CD4-positive, alpha-beta memory T cell (primary cell): ENCODE data around the gene DACH1. TPM values are rescaled to one million over a fixed set of nuclear protein-coding genes. Genes with fewer than 3 reads are reported as not detected.

ENCODE experiments used
- CTCF ChIA-PET: fragments of 350-600 bp; sonication (Branson Sonifier 250); formaldehyde crosslinking; loops from one replicate; lab custom pipeline; 2021; ENCODE audit warnings: inconsistent platforms; ENCODE audit not compliant: partially characterized antibody; lab: Charles Lee
- POLR2A ChIA-PET: fragments of 350-600 bp; sonication (Branson Sonifier 250); formaldehyde crosslinking; loops from one replicate; lab custom pipeline; 2021; ENCODE audit not compliant: partially characterized antibody; lab: Charles Lee
- DNase-seq, 5 donors: peaks; one replicate each; pipeline versions ENCODE4 v3.0.0 to v3.0.0-alpha.2; 2020 to 2022; ENCODE audit warnings: mixed read lengths in 1 of 5
- H3K27ac ChIP-seq: one replicate; pipeline ENCODE4 v1.7.0; 2013; ENCODE audit warnings: low read depth, low read length
- H3K27me3 ChIP-seq: 2 replicates; pipeline ENCODE4 v1.7.0; 2013; ENCODE audit warnings: mild to moderate bottlenecking, low read length, moderate library complexity; ENCODE audit not compliant: insufficient read depth
- H3K36me3 ChIP-seq: 2 replicates; pipeline ENCODE4 v1.7.0; 2013; ENCODE audit warnings: mild to moderate bottlenecking, low read length, moderate library complexity; ENCODE audit not compliant: insufficient read depth
- H3K4me1 ChIP-seq: 2 replicates; pipeline ENCODE4 v1.7.0; 2013; ENCODE audit warnings: mild to moderate bottlenecking, low read length, moderate library complexity; ENCODE audit not compliant: insufficient read depth
- H3K4me3 ChIP-seq, 2 donors: one replicate each; pipeline ENCODE4 v1.7.0; 2013; ENCODE audit warnings: low read length in 2 of 2, mild to moderate bottlenecking in 1 of 2
- H3K9me3 ChIP-seq, 2 donors: one replicate each; pipeline ENCODE4 v1.7.0; 2013; ENCODE audit warnings: low read length in 2 of 2, control low read depth in 1 of 2; ENCODE audit not compliant: control insufficient read depth in 1 of 2
- H3K27ac Mint-ChIP-seq, 7 donors: one replicate each; pipeline ENCODE4 v1.8.0; 2020 to 2021; ENCODE audit warnings: mixed read lengths in 7 of 7, mild to moderate bottlenecking in 6 of 7, inconsistent platforms in 3 of 7, moderate library complexity in 3 of 7
- H3K27me3 Mint-ChIP-seq, 2 donors: one replicate each; pipeline ENCODE4 v1.8.0; 2020 to 2021; ENCODE audit warnings: mixed read lengths in 2 of 2
- H3K36me3 Mint-ChIP-seq, 2 donors: one replicate each; pipeline ENCODE4 v1.8.0; 2020 to 2021; ENCODE audit warnings: mixed read lengths in 2 of 2, inconsistent platforms in 1 of 2, mild to moderate bottlenecking in 1 of 2
- H3K4me1 Mint-ChIP-seq, 4 donors: one replicate each; pipeline ENCODE4 v1.8.0; 2020 to 2021; ENCODE audit warnings: mixed read lengths in 4 of 4, mild to moderate bottlenecking in 1 of 4
- H3K4me3 Mint-ChIP-seq, 8 donors: one replicate each; pipeline ENCODE4 v1.8.0; 2020 to 2021; ENCODE audit warnings: mixed read lengths in 8 of 8, mild to moderate bottlenecking in 7 of 8, moderate library complexity in 6 of 8, inconsistent platforms in 3 of 8
- H3K9me3 Mint-ChIP-seq, 8 donors: one replicate each; pipeline ENCODE4 v1.8.0; 2020 to 2021; ENCODE audit warnings: mixed read lengths in 8 of 8, mild to moderate bottlenecking in 5 of 8, inconsistent platforms in 3 of 8, moderate library complexity in 1 of 8
- intact Hi-C: fragments of 100-400 bp; cut with micrococcal nuclease; formaldehyde crosslinking; loops from one replicate; pipeline ENCODE4 v1.15.1; 2023
- polyA plus RNA-seq, 2 donors: library from polyadenylated mRNA; unstranded; fragments of 300-500 nt; fragmentation: Illumina TruSeq; gene quantifications; one replicate each; pipeline ENCODE4 v1.2.3, GENCODE V29; 2021
- total RNA-seq, 2 experiments: library from RNA; stranded (reverse); gene quantifications; one replicate each; pipeline ENCODE4 v1.2.3, GENCODE V29; 2021

The DACH1 gene
- total and polyA plus RNA-seq, 4 experiments from 2014 or later: not detected

- ChIA-PET CTCF (no interaction called here), POLR2A (no interaction called here)
- peaks cover 0 to 1% (median 0%) of the 10 kb centered on the region in 8 donors for H3K9me3 Mint-ChIP-seq
- intact Hi-C loops: no loop called here
- H3K4me1 ChIP-seq: no peaks in the 10 kb centered on the region
- H3K36me3 Mint-ChIP-seq: no peaks in the 10 kb centered on the region
- DNase-seq: no peak
- no peak overlapping the region for H3K27ac Mint-ChIP-seq
- H3K27me3 Mint-ChIP-seq: no peaks in the 10 kb centered on the region
- H3K27ac ChIP-seq: no peak overlapping the region
- no peaks in the 10 kb centered on the region for H3K36me3 ChIP-seq
- no peak overlapping the region for H3K4me3 Mint-ChIP-seq
- no peaks in the 10 kb centered on the region for H3K4me1 Mint-ChIP-seq
- no peaks in the 10 kb centered on the region for H3K27me3 ChIP-seq
- no peaks in the 10 kb centered on the region for H3K9me3 ChIP-seq
- no peak overlapping the region for H3K4me3 ChIP-seq
These were observed 139.3 kb downstream of the DACH1 start for GRCh38 chr13:71727662-71728061.

GRCh38 chr13:71727042-71727441, 140.0 kb downstream of the DACH1 start:
- Histone ChIP-seq H3K4me1 (no peaks in the 10 kb centered on the region), H3K36me3 (no peaks in the 10 kb centered on the region), H3K4me3 (no peak overlapping the region), H3K9me3 (no peaks in the 10 kb centered on the region), H3K27ac (no peak overlapping the region), H3K27me3 (no peaks in the 10 kb centered on the region)
- CTCF ChIA-PET: no interaction called here
- DNase-seq: no peak
- H3K27ac Mint-ChIP-seq: no peak overlapping the region
- H3K9me3 Mint-ChIP-seq: peaks cover 0 to 3% (median 0%) of the 10 kb centered on the region in 8 donors
- no peaks in the 10 kb centered on the region for H3K36me3 Mint-ChIP-seq
- no peaks in the 10 kb centered on the region for H3K27me3 Mint-ChIP-seq
- no peaks in the 10 kb centered on the region for H3K4me1 Mint-ChIP-seq
- POLR2A ChIA-PET: no interaction called here
- no peak overlapping the region for H3K4me3 Mint-ChIP-seq
- intact Hi-C loops: no loop called here

GRCh38 chr13:71722206-71722605, 144.8 kb downstream of the DACH1 start:
- DNase-seq: no peak
- Histone ChIP-seq H3K9me3 (no peaks in the 10 kb centered on the region), H3K4me3 (no peak overlapping the region), H3K36me3 (no peaks in the 10 kb centered on the region), H3K27ac (no peak overlapping the region), H3K27me3 (no peaks in the 10 kb centered on the region), H3K4me1 (no peaks in the 10 kb centered on the region)
- H3K27ac Mint-ChIP-seq: no peak overlapping the region
- intact Hi-C loops: no loop called here
- H3K27me3 Mint-ChIP-seq: no peaks in the 10 kb centered on the region
- H3K9me3 Mint-ChIP-seq: peaks cover 0 to 3% (median 0%) of the 10 kb centered on the region in 8 donors
- no peaks in the 10 kb centered on the region for H3K4me1 Mint-ChIP-seq
- ChIA-PET POLR2A (no interaction called here), CTCF (no interaction called here)
- H3K36me3 Mint-ChIP-seq: no peaks in the 10 kb centered on the region
- H3K4me3 Mint-ChIP-seq: no peak overlapping the region

- no peak overlapping the region for H3K4me3 Mint-ChIP-seq
- H3K9me3 Mint-ChIP-seq: peaks cover 0 to 3% (median 0%) of the 10 kb centered on the region in 8 donors
- POLR2A ChIA-PET: no interaction called here
- no peaks in the 10 kb centered on the region for H3K27me3 Mint-ChIP-seq
- Histone ChIP-seq H3K36me3 (no peaks in the 10 kb centered on the region), H3K27ac (no peak overlapping the region), H3K9me3 (no peaks in the 10 kb centered on the region), H3K27me3 (no peaks in the 10 kb centered on the region), H3K4me1 (no peaks in the 10 kb centered on the region), H3K4me3 (no peak overlapping the region)
- DNase-seq: no peak
- intact Hi-C loops: no loop called here
- H3K4me1 Mint-ChIP-seq: no peaks in the 10 kb centered on the region
- no peaks in the 10 kb centered on the region for H3K36me3 Mint-ChIP-seq
- CTCF ChIA-PET: no interaction called here
- no peak overlapping the region for H3K27ac Mint-ChIP-seq
These were observed 145.9 kb downstream of the DACH1 start for GRCh38 chr13:71721104-71721503.

GRCh38 chr13:71718931-71719330, 148.1 kb downstream of the DACH1 start:
- Histone ChIP-seq H3K36me3 (no peaks in the 10 kb centered on the region), H3K27me3 (no peaks in the 10 kb centered on the region), H3K4me3 (no peak overlapping the region), H3K9me3 (no peaks in the 10 kb centered on the region), H3K4me1 (no peaks in the 10 kb centered on the region), H3K27ac (no peak overlapping the region)
- Mint-ChIP-seq H3K9me3 (peaks cover 0 to 3% (median 0%) of the 10 kb centered on the region in 8 donors), H3K27me3 (no peaks in the 10 kb centered on the region), H3K4me3 (no peak overlapping the region), H3K4me1 (no peaks in the 10 kb centered on the region), H3K27ac (no peak overlapping the region), H3K36me3 (no peaks in the 10 kb centered on the region)
- POLR2A ChIA-PET: no interaction called here
- CTCF ChIA-PET: no interaction called here
- intact Hi-C loops: no loop called here
- DNase-seq: no peak

- Mint-ChIP-seq H3K4me1 (no peaks in the 10 kb centered on the region), H3K4me3 (no peak overlapping the region), H3K27me3 (no peaks in the 10 kb centered on the region), H3K36me3 (no peaks in the 10 kb centered on the region), H3K9me3 (peaks cover 0 to 2% (median 0%) of the 10 kb centered on the region in 8 donors), H3K27ac (no peak overlapping the region)
- DNase-seq: no peak
- intact Hi-C loops: no loop called here
- Histone ChIP-seq H3K27me3 (no peaks in the 10 kb centered on the region), H3K27ac (no peak overlapping the region), H3K36me3 (no peaks in the 10 kb centered on the region), H3K4me1 (no peaks in the 10 kb centered on the region), H3K9me3 (no peaks in the 10 kb centered on the region), H3K4me3 (no peak overlapping the region)
- POLR2A ChIA-PET: no interaction called here
- CTCF ChIA-PET: no interaction called here
These were observed 152.1 kb downstream of the DACH1 start for GRCh38 chr13:71714802-71715375.

GRCh38 chr13:71712988-71713653, 153.9 kb downstream of the DACH1 start:
- Mint-ChIP-seq H3K4me3 (no peak overlapping the region), H3K36me3 (no peaks in the 10 kb centered on the region), H3K4me1 (no peaks in the 10 kb centered on the region), H3K27me3 (no peaks in the 10 kb centered on the region), H3K27ac (peak overlapping the region in 1 of 7 donors; percentile 85), H3K9me3 (peaks cover 0 to 5% (median 0%) of the 10 kb centered on the region in 8 donors)
- POLR2A ChIA-PET: no interaction called here
- no peak overlapping the region for H3K4me3 ChIP-seq
- no peak for DNase-seq
- no peaks in the 10 kb centered on the region for H3K9me3 ChIP-seq
- H3K36me3 ChIP-seq: no peaks in the 10 kb centered on the region
- no peaks in the 10 kb centered on the region for H3K4me1 ChIP-seq
- CTCF ChIA-PET: no interaction called here
- no peaks in the 10 kb centered on the region for H3K27me3 ChIP-seq
- intact Hi-C loops: no loop called here
- H3K27ac ChIP-seq: no peak overlapping the region
